Spleen (tissue), 7 donors: ENCODE data around the gene MAP3K2.

Experiments used
- CTCF ChIP-seq, 11 experiments: fragments of 200-600 bp in 7 of 11; fragments of 450-650 bp in 4 of 11; sonication (generic) in 4 of 11; IDR thresholded peaks in 8 of 11; conservative IDR thresholded peaks in 3 of 11; 1 replicate in 7 of 11; 2 replicates in 4 of 11; pipeline versions ENCODE4 v1.4.0 to v1.8.0; 2016 to 2021; ENCODE audit warnings: antibody characterized with exemption in 11 of 11, inconsistent platforms in 4 of 11, mild to moderate bottlenecking in 1 of 11
- POLR2A ChIP-seq, 3 donors: fragments of 450-650 bp; IDR thresholded peaks; one replicate each; pipeline ENCODE4 v1.5.1; 2017; ENCODE audit warnings: antibody characterized with exemption in 3 of 3, mild to moderate bottlenecking in 1 of 3
- POLR2AphosphoS5 ChIP-seq, 3 donors: sonication (generic); formaldehyde crosslinking; IDR thresholded peaks; one replicate each; pipeline ENCODE4 v1.5.1; 2017; ENCODE audit warnings: antibody characterized with exemption in 3 of 3
- donor health status: DM: no; HTN: no; CAD: no; lungs with moderate emphysema.
- donor health status: DM: no; HTN: no; CAD: no.
- donor health status: DM: no; HTN: no; CAD: no.

DNA sequence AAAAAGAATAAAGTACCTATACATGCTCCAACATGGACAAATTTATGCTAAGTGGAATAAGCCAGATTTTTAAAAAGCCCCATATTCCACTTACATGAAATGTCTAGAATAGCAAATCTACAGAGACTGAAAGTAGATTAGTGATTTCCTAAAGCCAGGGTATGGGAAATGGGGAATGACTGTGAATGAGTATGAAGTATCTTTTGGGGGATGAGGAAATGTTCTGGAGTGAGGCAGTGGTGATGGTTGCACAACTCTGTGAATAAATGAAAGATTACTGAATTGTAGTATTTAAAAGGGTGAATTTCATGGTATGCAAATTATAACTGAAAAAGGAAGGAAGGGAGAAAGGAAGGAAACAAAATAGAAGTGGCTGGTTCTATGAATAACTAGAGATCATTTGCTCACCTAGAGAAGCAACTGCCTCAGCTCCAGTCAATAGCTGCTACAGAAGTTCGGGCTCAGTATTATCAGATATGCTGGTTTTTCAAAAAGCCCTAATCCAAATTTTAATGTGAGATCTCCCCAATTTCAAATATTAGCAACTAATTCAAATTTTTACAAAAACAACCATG lies 39.3 kb downstream of the MAP3K2 start:
- TF ChIP-seq CTCF (IDR thresholded peaks at IDR 0.05 in 8 of 11, conservative IDR thresholded peaks at IDR 0.05 in 3 of 11) (no peak), POLR2AphosphoS5 (IDR thresholded peaks at IDR 0.05) (no peak), POLR2A (IDR thresholded peaks at IDR 0.05) (no peak)
